GM21526 (cell line): ENCODE data around the gene SYNE2.
"Not testable (repeated sequence)": the region's sequence is repeated elsewhere in the genome, so short reads cannot be mapped to it uniquely, and the experiment has no call there.

Experiments
- ATAC-seq: cut with Tn5 transposase; IDR thresholded peaks from one replicate; pipeline ENCODE4 v1.9.1; 2021; ENCODE audit warnings: moderate library complexity; ENCODE audit not compliant: unreplicated experiment, low FRiP score

Gene SYNE2

GRCh38 chr14:64178814-64179213 lies 326.0 kb downstream of the SYNE2 start:
- no peak for ATAC-seq

- ATAC-seq = not testable (repeated sequence)
These were observed 330.1 kb downstream of the SYNE2 start for GRCh38 chr14:64182908-64183307.

GRCh38 chr14:64184103-64184729 lies 331.4 kb downstream of the SYNE2 start:
- no peak for ATAC-seq

DNA sequence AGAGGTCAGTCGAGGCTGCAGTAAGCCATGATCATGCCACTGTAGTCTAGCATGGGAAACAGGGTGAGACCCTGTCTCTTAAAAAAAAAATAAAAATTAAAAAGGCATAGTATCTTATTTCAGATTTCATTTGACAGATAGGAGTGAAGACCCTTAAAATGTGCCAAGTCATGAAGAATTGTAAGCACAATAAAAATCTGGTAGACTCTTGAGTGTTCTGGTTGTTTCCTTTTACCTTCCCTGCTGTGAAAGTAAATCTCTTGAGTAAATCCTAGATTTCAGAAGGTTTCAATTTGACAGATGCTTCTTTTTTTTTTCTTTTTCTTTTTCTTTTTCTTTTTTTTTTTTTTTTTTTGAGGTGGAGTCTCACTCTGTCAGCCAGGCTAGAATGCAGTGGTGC lies 332.4 kb downstream of the SYNE2 start:
- no peak for ATAC-seq

GRCh38 chr14:64186231-64187129 lies 333.7 kb downstream of the SYNE2 start:
- ATAC-seq = no peak

- ATAC-seq = no peak
These were observed 334.5 kb downstream of the SYNE2 start for GRCh38 chr14:64187331-64187730.

- no peak for ATAC-seq
These were observed 338.2 kb downstream of the SYNE2 start for GRCh38 chr14:64190974-64191502.

DNA sequence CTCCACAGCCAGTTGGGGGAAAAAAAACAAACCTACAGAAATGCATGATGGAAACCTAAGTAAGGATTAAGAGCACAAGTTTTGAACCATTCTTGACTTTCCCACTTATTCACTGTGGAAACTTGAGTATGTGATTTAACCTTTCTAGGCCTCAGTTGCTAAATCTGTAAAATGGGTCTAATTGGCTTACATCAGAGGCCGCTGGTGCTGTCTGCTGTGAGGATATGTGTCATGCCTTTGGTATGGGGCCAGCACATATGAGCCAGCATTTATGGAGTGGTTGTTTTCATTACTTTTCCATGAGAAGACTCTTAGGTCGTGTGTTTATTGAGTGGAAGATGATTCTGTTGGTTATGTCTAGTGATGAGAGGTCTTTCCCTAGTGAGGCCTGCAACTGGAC lies 339.0 kb downstream of the SYNE2 start:
- ATAC-seq = no peak

DNA sequence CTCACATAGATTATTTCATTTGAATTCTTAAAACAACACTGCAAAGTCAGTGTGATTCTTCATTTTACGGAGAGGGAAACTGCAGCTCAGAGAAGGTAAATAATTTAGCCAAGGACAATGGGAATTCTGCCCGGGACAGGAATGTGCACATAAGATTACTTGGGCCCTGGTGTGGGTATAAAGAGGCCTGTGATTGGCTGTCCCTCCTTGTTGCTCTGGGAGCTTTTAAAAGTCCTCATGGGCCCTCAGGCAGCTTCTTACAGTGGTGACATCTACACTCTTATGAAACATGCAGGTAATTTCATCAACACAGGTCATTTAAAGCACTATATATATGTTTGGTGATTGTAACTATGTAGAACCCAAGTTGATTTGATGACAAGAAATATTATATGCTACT lies 341.0 kb downstream of the SYNE2 start:
- no peak for ATAC-seq

DNA sequence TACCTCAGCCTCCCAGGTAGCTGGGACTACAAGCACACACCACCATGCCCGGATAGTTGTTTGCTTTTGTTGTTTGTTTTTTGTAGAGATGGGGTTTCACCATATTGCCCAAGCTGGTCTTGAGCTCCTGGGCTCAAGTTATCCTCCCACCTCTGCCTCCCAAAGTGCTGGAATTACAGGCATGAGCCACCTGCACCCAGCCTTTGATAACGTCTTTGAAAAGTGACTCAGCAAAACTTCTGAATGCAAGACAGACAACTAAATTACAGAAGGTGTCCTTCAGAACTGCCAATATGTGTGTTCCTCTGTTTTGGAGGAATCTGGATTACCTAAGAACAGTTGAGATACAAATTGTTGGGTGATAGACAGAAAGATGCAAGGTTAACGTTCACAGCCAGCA lies 341.6 kb downstream of the SYNE2 start:
- no peak for ATAC-seq

GRCh38 chr14:64195199-64195598 lies 342.4 kb downstream of the SYNE2 start:
- ATAC-seq = no peak

GRCh38 chr14:64196056-64196455 lies 343.3 kb downstream of the SYNE2 start:
- no peak for ATAC-seq

GRCh38 chr14:64196814-64197411 lies 344.1 kb downstream of the SYNE2 start:
- no peak for ATAC-seq

- no peak for ATAC-seq
These were observed 345.2 kb downstream of the SYNE2 start for GRCh38 chr14:64197996-64198395.

GRCh38 chr14:64198486-64198885 lies 345.7 kb downstream of the SYNE2 start:
- ATAC-seq = no peak

DNA sequence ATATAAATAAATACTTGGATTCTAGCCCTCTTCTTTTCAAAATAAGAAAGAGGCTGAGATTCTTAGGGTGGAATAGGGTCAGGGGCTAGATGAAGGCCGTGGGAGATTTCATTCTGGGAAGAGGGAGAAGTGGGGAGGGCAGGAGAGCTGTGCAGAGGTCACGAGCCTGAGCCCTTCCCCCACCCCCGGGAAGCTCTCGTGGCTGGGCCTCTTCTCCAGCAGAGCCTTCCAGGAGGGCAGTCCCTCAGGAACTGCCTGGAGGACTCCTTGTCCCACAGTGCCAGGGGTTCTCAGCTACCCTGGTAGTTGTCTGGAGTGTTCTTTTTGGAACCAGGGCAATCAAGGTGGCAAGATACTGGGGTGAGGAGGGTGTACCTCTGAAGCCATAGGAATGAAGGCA lies 347.4 kb downstream of the SYNE2 start:
- no peak for ATAC-seq

- no peak for ATAC-seq
These were observed 348.5 kb downstream of the SYNE2 start for GRCh38 chr14:64201296-64201695.

DNA sequence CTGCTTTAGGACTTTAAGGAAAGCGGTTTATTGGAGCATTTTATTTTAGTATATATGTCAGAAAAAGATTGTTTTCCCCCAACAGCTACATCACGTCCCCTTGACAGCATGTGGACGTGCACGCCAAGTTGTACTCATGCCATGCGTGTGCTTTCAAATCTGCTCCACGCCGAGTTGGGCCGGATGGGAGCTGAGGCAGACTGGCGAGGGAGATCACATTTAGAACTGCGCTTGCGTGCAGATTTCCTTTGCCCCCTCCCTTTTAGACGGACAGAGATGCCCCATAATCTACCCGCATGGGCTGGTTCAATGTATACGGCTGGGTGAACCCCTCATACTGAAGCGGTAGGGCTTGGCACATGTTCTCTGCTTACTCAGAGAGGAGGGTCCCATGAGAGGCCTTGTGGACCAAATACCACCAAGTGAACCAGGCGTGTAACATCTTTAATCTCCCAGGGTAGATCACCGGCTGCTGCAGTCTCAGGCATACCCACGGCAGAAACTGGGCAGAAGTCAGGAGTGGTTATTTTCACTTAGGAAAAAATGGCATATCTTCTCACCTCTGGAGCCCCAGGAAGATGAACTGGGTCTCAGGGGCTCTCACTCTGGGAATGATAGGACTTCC lies 349.2 kb downstream of the SYNE2 start:
- no peak for ATAC-seq

- no peak for ATAC-seq
These were observed 349.9 kb downstream of the SYNE2 start for GRCh38 chr14:64202716-64203115.

DNA sequence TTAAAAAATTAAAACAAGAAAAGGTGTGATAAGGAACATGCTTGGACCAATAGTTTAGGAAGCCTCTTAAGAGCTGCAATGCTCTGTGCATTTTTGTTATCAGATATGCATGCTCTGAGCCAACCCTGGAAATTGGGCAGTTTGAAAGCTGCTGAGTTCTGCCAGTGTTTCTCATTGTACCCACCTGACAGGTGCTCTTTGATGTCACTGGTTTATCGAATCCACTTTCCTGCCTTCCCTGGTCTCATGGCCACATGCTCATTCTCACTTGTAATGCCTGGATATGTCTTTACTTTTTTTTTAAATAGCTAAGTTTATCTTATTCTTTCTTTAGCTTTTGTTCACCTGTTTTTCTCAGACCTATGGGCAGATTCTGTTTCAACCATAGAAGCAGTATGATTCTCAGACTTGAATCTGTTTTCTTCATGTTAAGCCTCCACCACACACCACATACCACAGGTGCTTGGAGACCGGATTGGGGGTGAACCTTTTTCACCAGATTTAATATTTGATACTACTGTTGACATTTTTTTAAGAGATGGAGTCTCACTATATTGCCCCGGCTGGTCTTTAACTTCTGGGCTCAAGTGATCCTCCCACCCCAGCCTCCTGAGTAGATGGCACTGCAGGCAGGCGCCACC lies 350.7 kb downstream of the SYNE2 start:
- no peak for ATAC-seq
